Body of pancreas (tissue), 4 donors: ENCODE measurements around the gene AMTN.
"Not testable (repeated sequence)": the region's sequence is repeated elsewhere in the genome, so short reads cannot be mapped to it uniquely, and the experiment has no call there.

Experiments used
- CTCF ChIP-seq, 7 experiments: fragments of 450-650 bp in 4 of 7; fragments of 200-600 bp in 3 of 7; sonication (generic) in 3 of 7; IDR thresholded peaks; one replicate each; pipeline ENCODE4 v1.5.1; 2016 to 2019; ENCODE audit warnings: antibody characterized with exemption in 7 of 7
- POLR2A ChIP-seq, 3 donors: fragments of 450-650 bp; IDR thresholded peaks; one replicate each; pipeline ENCODE4 v1.6.1; 2016; ENCODE audit warnings: antibody characterized with exemption in 3 of 3, mild to moderate bottlenecking in 2 of 3

- TF ChIP-seq CTCF, POLR2A (IDR thresholded peaks at IDR 0.05): not testable (repeated sequence)
Observed at GRCh38 chr4:70501838-70502237, 16.5 kb upstream of the AMTN start.
